ENCODE measurements around the gene KIF13A. TPM values are rescaled to one million over a fixed set of nuclear protein-coding genes. Genes with fewer than 3 reads are reported as not detected.
A peak's percentile ranks its signal among the peaks of the same experiment; 100 is the strongest.

Gene KIF13A
- total RNA-seq, 1 donor from 2014 or later: 54.4 TPM

GRCh38 chr6:18028332-18028731, 40.9 kb upstream of the KIF13A start:
- no peak for TF ChIP-seq CTCF (IDR thresholded peaks at IDR 0.05; ENCODE audit: unreplicated experiment)
- Mint-ChIP-seq H3K27me3 (ENCODE audit: low read depth) (no peaks in the 10 kb centered on the region), H3K27ac (peak overlapping the region; percentile 60), H3K4me1 (peaks cover 18% of the 10 kb centered on the region), H3K9me3 (peaks cover 3% of the 10 kb centered on the region), H3K36me3 (no peaks in the 10 kb centered on the region), H3K4me3 (no peak overlapping the region)
- DNase-seq (ENCODE audit: low spot score in 2 of 2, unreplicated experiment in 2 of 2): no peak

GRCh38 chr6:18025596-18025995, 38.2 kb upstream of the KIF13A start:
- no peak overlapping the region for H3K27ac Mint-ChIP-seq
- H3K36me3 Mint-ChIP-seq: no peaks in the 10 kb centered on the region
- H3K4me1 Mint-ChIP-seq: peaks cover 42% of the 10 kb centered on the region
- no peaks in the 10 kb centered on the region for H3K9me3 Mint-ChIP-seq
- H3K4me3 Mint-ChIP-seq: no peak overlapping the region
- TF ChIP-seq CTCF (IDR thresholded peaks at IDR 0.05; ENCODE audit: unreplicated experiment): no peak
- DNase-seq (ENCODE audit: low spot score in 2 of 2, unreplicated experiment in 2 of 2): no peak
- H3K27me3 Mint-ChIP-seq (ENCODE audit: low read depth): no peaks in the 10 kb centered on the region

GRCh38 chr6:18024876-18025275, 37.4 kb upstream of the KIF13A start:
- H3K27me3 Mint-ChIP-seq (ENCODE audit: low read depth): no peaks in the 10 kb centered on the region
- H3K4me1 Mint-ChIP-seq: peaks cover 42% of the 10 kb centered on the region
- no peak overlapping the region for H3K4me3 Mint-ChIP-seq
- TF ChIP-seq CTCF (IDR thresholded peaks at IDR 0.05; ENCODE audit: unreplicated experiment): no peak
- H3K27ac Mint-ChIP-seq: no peak overlapping the region
- no peaks in the 10 kb centered on the region for H3K36me3 Mint-ChIP-seq
- DNase-seq (ENCODE audit: low spot score in 2 of 2, unreplicated experiment in 2 of 2): no peak
- no peaks in the 10 kb centered on the region for H3K9me3 Mint-ChIP-seq

- H3K4me1 Mint-ChIP-seq: peaks cover 42% of the 10 kb centered on the region
- no peak for TF ChIP-seq CTCF (IDR thresholded peaks at IDR 0.05; ENCODE audit: unreplicated experiment)
- peak overlapping the region; percentile 98 for H3K27ac Mint-ChIP-seq
Measured at GRCh38 chr6:18023891-18024290, 36.5 kb upstream of the KIF13A start.

GRCh38 chr6:18022398-18023231, 35.2 kb upstream of the KIF13A start:
- no peak for TF ChIP-seq CTCF (IDR thresholded peaks at IDR 0.05; ENCODE audit: unreplicated experiment)
- Mint-ChIP-seq H3K36me3 (no peaks in the 10 kb centered on the region), H3K4me1 (peaks cover 41% of the 10 kb centered on the region), H3K9me3 (no peaks in the 10 kb centered on the region), H3K27ac (peak overlapping the region; percentile 98), H3K27me3 (ENCODE audit: low read depth) (no peaks in the 10 kb centered on the region), H3K4me3 (peak overlapping the region; percentile 44)
- DNase-seq (ENCODE audit: low spot score in 2 of 2, unreplicated experiment in 2 of 2): no peak

More at GRCh38 chr6:18023891-18024290, 36.5 kb upstream of the KIF13A start:
- no peaks in the 10 kb centered on the region for H3K9me3 Mint-ChIP-seq
- no peaks in the 10 kb centered on the region for H3K27me3 Mint-ChIP-seq (ENCODE audit: low read depth)
- DNase-seq (ENCODE audit: low spot score in 2 of 2, unreplicated experiment in 2 of 2): no peak
- H3K4me3 Mint-ChIP-seq: no peak overlapping the region
- no peaks in the 10 kb centered on the region for H3K36me3 Mint-ChIP-seq

Measured in mesothelial cell of epicardium (in vitro differentiated cells).